A204.1 (cell line): ENCODE data around the gene OR4D10.

Experiments
- FAIRE-seq: peaks from 2 replicates; lab custom pipeline; 2012; peaks lifted over from hg19 to GRCh38; lab: Jason Lieb, UNC

The OR4D10 gene

DNA sequence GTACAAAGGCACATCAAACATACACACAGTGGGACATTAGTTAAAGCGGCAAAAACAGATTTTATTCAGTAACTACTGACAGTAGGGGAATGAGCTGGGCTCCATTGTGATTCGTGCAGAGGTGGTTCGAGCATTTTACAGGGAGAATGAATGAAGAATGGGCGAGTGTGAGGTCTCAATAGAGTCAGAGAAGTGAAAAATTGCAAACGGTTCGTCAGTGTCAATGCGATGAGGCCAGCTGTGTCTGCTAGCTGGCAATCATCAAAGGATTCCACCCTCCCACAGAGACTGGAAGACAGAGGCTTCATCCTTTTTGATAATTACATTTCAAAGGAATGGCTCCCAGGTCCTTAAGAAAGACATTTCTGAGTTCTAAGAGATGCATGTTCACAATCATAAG lies 55.6 kb downstream of the OR4D10 start:
- FAIRE-seq: no peak
